Adrenal gland (tissue), 5 donors: ENCODE measurements around the gene KRT1.

Experiments used
- CTCF ChIP-seq, 6 experiments: fragments of 450-650 bp in 4 of 6; fragments of 200-600 bp in 2 of 6; sonication (generic) in 1 of 6; IDR thresholded peaks; 1 replicate in 5 of 6; 2 replicates in 1 of 6; pipeline versions ENCODE4 v1.5.1 to v1.8.0; 2016 to 2021; ENCODE audit warnings: antibody characterized with exemption in 6 of 6, mild to moderate bottlenecking in 2 of 6, moderate library complexity in 1 of 6
- POLR2A ChIP-seq, 2 donors: fragments of 450-650 bp; IDR thresholded peaks; one replicate each; pipeline ENCODE4 v1.6.1; 2017; ENCODE audit warnings: antibody characterized with exemption in 2 of 2, mild to moderate bottlenecking in 2 of 2, moderate library complexity in 1 of 2
- donor health status: DM: no; HTN: no; CAD: no.

GRCh38 chr12:52633383-52633782 is 46.8 kb downstream of the KRT1 start:
- TF ChIP-seq CTCF (IDR thresholded peaks at IDR 0.05) = no peak
- TF ChIP-seq POLR2A (IDR thresholded peaks at IDR 0.05) = no peak
